CD4-positive, alpha-beta T cell (primary cell): ENCODE measurements around the gene AGFG1. TPM values are rescaled to one million over a fixed set of nuclear protein-coding genes. Genes with fewer than 3 reads are reported as not detected.

Experiments
- ATAC-seq: fragments of 200-7000 bp; cut with Tn5 transposase; one replicate; pipeline ENCODE4 v1.10.0; 2022; ENCODE audit warnings: mild to moderate bottlenecking; ENCODE audit not compliant: poor library complexity
- CTCF ChIA-PET: fragments of 350-600 bp; sonication (Branson Sonifier 250); formaldehyde crosslinking; loops from one replicate; lab custom pipeline; 2021; ENCODE audit warnings: antibody characterized with exemption, inconsistent platforms; lab: Charles Lee
- POLR2A ChIA-PET: fragments of 350-600 bp; sonication (Branson Sonifier 250); formaldehyde crosslinking; loops from one replicate; lab custom pipeline; 2021; ENCODE audit warnings: antibody characterized with exemption, inconsistent platforms; lab: Charles Lee
- DNase-seq, 14 experiments: peaks; one replicate each; pipeline ENCODE4 v3.0.0-alpha.2; 2013 to 2020; ENCODE audit warnings: mixed read lengths in 2 of 14
- H3K27ac ChIP-seq, 2 donors: one replicate each; pipeline versions ENCODE4 v1.5.1 to v1.7.0; 2013; ENCODE audit warnings: low read length in 2 of 2, low read depth in 1 of 2, mild to moderate bottlenecking in 1 of 2
- H3K27me3 ChIP-seq, 2 experiments: 1 replicate in 1 of 2; 2 replicates in 1 of 2; pipeline versions ENCODE4 v1.6.1 to v1.7.0; 2013; ENCODE audit warnings: low read length in 2 of 2, control low read depth in 1 of 2, mild to moderate bottlenecking in 1 of 2, moderate library complexity in 1 of 2; ENCODE audit not compliant: insufficient read depth in 2 of 2, control insufficient read depth in 1 of 2
- H3K36me3 ChIP-seq: one replicate; pipeline ENCODE4 v1.6.1; 2013; ENCODE audit warnings: low read length, control low read depth; ENCODE audit not compliant: insufficient read depth
- H3K4me1 ChIP-seq: one replicate; pipeline ENCODE4 v1.6.1; 2013; ENCODE audit warnings: low read length, control low read depth; ENCODE audit not compliant: insufficient read depth
- H3K4me3 ChIP-seq: one replicate; pipeline ENCODE4 v1.5.1; 2013; ENCODE audit warnings: mild to moderate bottlenecking, low read length, moderate library complexity
- H3K9me3 ChIP-seq, 2 experiments: 1 replicate in 1 of 2; 2 replicates in 1 of 2; pipeline versions ENCODE4 v1.6.1 to v1.7.0; 2013; ENCODE audit warnings: low read length in 2 of 2, mild to moderate bottlenecking in 2 of 2, control low read depth in 1 of 2, moderate library complexity in 1 of 2; ENCODE audit not compliant: control insufficient read depth in 1 of 2, insufficient read depth in 1 of 2
- H3K27ac Mint-ChIP-seq: one replicate; pipeline ENCODE4 v1.8.0; 2020; ENCODE audit warnings: mixed read lengths
- H3K27me3 Mint-ChIP-seq: one replicate; pipeline ENCODE4 v1.8.0; 2021; ENCODE audit warnings: mixed read lengths
- H3K36me3 Mint-ChIP-seq: one replicate; pipeline ENCODE4 v1.8.0; 2021; ENCODE audit warnings: low read depth, mixed read lengths
- H3K4me1 Mint-ChIP-seq: one replicate; pipeline ENCODE4 v1.8.0; 2021; ENCODE audit warnings: low read depth, mixed read lengths
- H3K4me3 Mint-ChIP-seq: one replicate; pipeline ENCODE4 v1.8.0; 2020; ENCODE audit warnings: mild to moderate bottlenecking, mixed read lengths
- H3K9me3 Mint-ChIP-seq: one replicate; pipeline ENCODE4 v1.8.0; 2020; ENCODE audit warnings: mixed read lengths
- intact Hi-C, 2 experiments: fragments of 100-400 bp; cut with DNase I in 1 of 2; cut with micrococcal nuclease in 1 of 2; formaldehyde crosslinking; loops; one replicate each; pipeline versions ENCODE4 v1.15.1 to v1.9.0; 2023 to 2025; cut with DNase I, micrococcal nuclease
- total RNA-seq, 174 experiments: library from RNA in 2 of 174; stranded (reverse) in 2 of 174; gene quantifications; one replicate each; pipeline ENCODE4 v1.2.3 and lab custom pipeline; 2021 to 2026
- TF ChIP-seq, protein P1 (sequence below): fragments of 200-600 bp; IDR thresholded peaks from one replicate; pipeline ENCODE4 v1.8.0; 2022; ENCODE audit warnings: antibody characterized with exemption, mild to moderate bottlenecking

Gene AGFG1
- total RNA-seq, 2 experiments from 2014 or later, result 49.9 to 55.9 TPM

DNA sequence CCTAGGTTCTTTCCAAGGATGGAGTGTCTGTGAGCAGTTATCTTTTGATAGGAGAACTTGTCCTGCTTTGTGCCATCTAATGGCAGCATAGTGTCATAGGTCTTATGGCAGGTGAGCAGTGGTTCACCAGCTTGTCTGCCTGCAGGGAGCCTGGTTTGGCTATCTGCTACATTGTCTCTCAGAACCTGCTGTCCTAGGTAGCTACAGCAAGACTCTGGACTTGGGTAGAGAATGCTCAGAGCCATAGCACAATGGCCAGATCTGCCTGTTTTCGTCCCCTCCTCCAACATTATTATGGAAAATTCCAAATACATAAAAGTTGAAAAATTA, 28.3 kb downstream of the AGFG1 start:
- Histone ChIP-seq H3K4me1 (peaks cover 19% of the 10 kb centered on the region), H3K9me3 (no peaks in the 10 kb centered on the region), H3K27me3 (no peaks in the 10 kb centered on the region), H3K4me3 (no peak overlapping the region), H3K36me3 (peaks cover 6% of the 10 kb centered on the region), H3K27ac (no peak overlapping the region)
- DNase-seq (no peak), ATAC-seq (no peak)
- TF ChIP-seq, protein P1, sequence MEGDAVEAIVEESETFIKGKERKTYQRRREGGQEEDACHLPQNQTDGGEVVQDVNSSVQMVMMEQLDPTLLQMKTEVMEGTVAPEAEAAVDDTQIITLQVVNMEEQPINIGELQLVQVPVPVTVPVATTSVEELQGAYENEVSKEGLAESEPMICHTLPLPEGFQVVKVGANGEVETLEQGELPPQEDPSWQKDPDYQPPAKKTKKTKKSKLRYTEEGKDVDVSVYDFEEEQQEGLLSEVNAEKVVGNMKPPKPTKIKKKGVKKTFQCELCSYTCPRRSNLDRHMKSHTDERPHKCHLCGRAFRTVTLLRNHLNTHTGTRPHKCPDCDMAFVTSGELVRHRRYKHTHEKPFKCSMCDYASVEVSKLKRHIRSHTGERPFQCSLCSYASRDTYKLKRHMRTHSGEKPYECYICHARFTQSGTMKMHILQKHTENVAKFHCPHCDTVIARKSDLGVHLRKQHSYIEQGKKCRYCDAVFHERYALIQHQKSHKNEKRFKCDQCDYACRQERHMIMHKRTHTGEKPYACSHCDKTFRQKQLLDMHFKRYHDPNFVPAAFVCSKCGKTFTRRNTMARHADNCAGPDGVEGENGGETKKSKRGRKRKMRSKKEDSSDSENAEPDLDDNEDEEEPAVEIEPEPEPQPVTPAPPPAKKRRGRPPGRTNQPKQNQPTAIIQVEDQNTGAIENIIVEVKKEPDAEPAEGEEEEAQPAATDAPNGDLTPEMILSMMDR, result no peak
- CTCF ChIA-PET, result interaction anchor here (0.7 to 1.2 kb wide), 2 partner anchors 20 to 21 kb away, joined by 3 read pairs; no protein-coding TSS in a partner anchor
- Mint-ChIP-seq H3K27ac (peak overlapping the region; percentile 57), H3K27me3 (no peaks in the 10 kb centered on the region), H3K4me3 (no peak overlapping the region), H3K36me3 (peaks cover 61% of the 10 kb centered on the region), H3K9me3 (no peaks in the 10 kb centered on the region), H3K4me1 (peaks cover 78% of the 10 kb centered on the region)
- POLR2A ChIA-PET, result no interaction called here
- intact Hi-C loops, result no loop called here

DNA sequence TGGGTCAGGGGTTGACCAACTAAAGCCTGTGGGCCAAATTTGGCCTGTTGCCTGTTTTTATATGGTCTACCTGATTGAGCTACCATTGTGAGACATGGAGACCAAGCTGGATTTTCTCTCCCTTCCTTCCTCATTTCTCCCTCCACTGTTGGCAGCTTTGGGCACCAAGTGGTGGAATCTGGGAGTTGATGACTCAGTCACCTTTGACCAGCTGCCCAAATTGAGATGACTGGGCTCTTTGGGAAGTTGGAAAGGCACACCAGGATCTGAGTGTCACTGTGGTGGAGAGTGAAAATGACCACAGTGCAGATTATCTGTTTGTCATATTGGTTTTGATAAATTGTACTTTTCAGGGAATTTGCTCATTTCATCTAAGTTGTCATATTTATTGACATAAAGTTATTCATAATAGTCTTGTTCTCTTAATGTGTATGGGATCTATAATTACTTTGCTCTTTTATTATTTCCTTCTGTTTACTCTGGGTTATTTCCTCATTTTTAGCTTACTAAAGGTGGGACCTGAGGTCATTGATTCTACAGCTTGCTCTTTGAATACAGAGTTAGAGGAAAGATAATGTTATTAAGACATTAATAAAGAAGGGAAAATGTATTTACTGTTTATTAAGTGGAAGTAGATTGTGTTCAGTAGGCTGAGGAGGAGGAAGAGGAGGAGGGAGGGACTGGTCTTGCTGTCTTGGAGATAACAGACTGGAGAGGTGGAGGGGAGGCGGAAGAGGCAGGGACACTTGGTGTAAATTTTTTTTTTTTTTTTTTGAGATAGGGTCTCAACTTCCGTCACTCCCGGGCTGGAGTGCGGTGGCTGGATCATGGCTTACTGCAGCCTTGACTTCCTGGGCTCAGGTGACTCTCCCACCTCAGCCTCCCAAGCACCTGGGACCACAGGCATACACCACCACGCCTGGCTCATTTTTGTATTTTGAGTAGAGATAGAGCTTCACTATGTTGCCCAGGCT, 31.8 kb downstream of the AGFG1 start:
- H3K27ac ChIP-seq, result no peak overlapping the region
- ATAC-seq (no peak), DNase-seq (no peak)
- H3K36me3 Mint-ChIP-seq, result peaks cover 42% of the 10 kb centered on the region
- peaks cover 27% of the 10 kb centered on the region for H3K4me1 ChIP-seq
- ChIA-PET CTCF (no interaction called here), POLR2A (no interaction called here)
- H3K27me3 ChIP-seq, result no peaks in the 10 kb centered on the region
- H3K4me3 ChIP-seq, result no peak overlapping the region
- H3K27ac Mint-ChIP-seq, result peak overlapping the region; percentile 2
- TF ChIP-seq, protein P1, result no peak
- H3K36me3 ChIP-seq, result peaks cover 6% of the 10 kb centered on the region
- H3K9me3 ChIP-seq, result no peaks in the 10 kb centered on the region
- no peaks in the 10 kb centered on the region for H3K9me3 Mint-ChIP-seq
- H3K4me3 Mint-ChIP-seq, result peak overlapping the region; percentile 20
- H3K27me3 Mint-ChIP-seq, result no peaks in the 10 kb centered on the region
- peaks cover 75% of the 10 kb centered on the region for H3K4me1 Mint-ChIP-seq
- intact Hi-C loops, result no loop called here

- CTCF ChIA-PET, result no interaction called here
- TF ChIP-seq, protein P1, result no peak
- Mint-ChIP-seq H3K36me3 (peaks cover 33% of the 10 kb centered on the region), H3K27me3 (no peaks in the 10 kb centered on the region), H3K27ac (no peak overlapping the region), H3K4me1 (peaks cover 76% of the 10 kb centered on the region), H3K9me3 (no peaks in the 10 kb centered on the region), H3K4me3 (no peak overlapping the region)
- POLR2A ChIA-PET, result interaction anchor here (2.1 kb wide), 1 partner anchor 29 kb away, joined by 5 read pairs; no protein-coding TSS in a partner anchor
- no peak overlapping the region for H3K4me3 ChIP-seq
- intact Hi-C loops, result no loop called here
- H3K27ac ChIP-seq, result no peak overlapping the region
- no peaks in the 10 kb centered on the region for H3K27me3 ChIP-seq
- no peak for DNase-seq
- peaks cover 5% of the 10 kb centered on the region for H3K36me3 ChIP-seq
- H3K4me1 ChIP-seq, result peaks cover 25% of the 10 kb centered on the region
- no peak for ATAC-seq
- H3K9me3 ChIP-seq, result no peaks in the 10 kb centered on the region
Measured at GRCh38 chr2:227504700-227505099, 32.7 kb downstream of the AGFG1 start.
